ENCODE results near the gene IGF1R.

- TF ChIP-seq CTCF (conservative IDR thresholded peaks at IDR 0.05; ENCODE audit: low read depth, low read length) = no peak
- TF ChIP-seq EZH2phosphoT487 (IDR thresholded peaks at IDR 0.05; ENCODE audit: borderline replicate concordance, low read length) = no peak
- no peak for TF ChIP-seq EZH2 (IDR thresholded peaks at IDR 0.05; ENCODE audit: low read length, unreplicated experiment)
Observed at GRCh38 chr15:98970799-98971198, 322.5 kb downstream of the IGF1R start.
